Mammary epithelial cell (primary cell): ENCODE data around the gene GGACT.

Source experiments
- CTCF ChIP-seq, 2 donors: IDR thresholded peaks in 1 of 2; conservative IDR thresholded peaks in 1 of 2; 2 replicates each; pipeline ENCODE4 v1.5.1; 2011 to 2012; ENCODE audit warnings: inconsistent platforms in 2 of 2, low read length in 2 of 2, mild to moderate bottlenecking in 2 of 2, control low read depth in 1 of 2, low read depth in 1 of 2; ENCODE audit not compliant: insufficient read depth in 1 of 2; ENCODE audit errors: extremely low read depth in 1 of 2
- EZH2 ChIP-seq: IDR thresholded peaks from 2 replicates; pipeline ENCODE4 v1.6.1; 2012; ENCODE audit warnings: low read length, inconsistent platforms, borderline replicate concordance

DNA sequence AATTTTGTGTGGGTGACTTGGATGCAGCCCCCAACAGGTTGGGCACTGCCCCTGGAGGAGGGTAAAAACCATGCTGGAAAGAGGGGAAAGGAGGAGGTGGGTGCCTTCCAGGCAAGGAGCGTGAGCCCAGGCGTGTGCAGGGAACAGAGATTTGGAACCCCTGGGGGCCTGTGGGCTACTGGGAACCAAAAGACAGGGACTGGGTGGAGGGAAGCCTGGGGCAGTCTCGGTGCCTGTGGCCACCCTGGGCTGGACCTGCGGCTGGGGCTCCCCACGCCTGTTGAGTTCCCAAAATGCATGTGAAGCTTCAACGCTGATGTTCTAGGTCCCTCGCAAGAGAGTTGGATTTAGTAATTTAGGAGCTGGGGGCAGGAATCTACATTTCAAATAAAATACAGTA, 24.8 kb downstream of the GGACT start:
- TF ChIP-seq CTCF (conservative IDR thresholded peaks at IDR 0.05 in 1 of 2, IDR thresholded peaks at IDR 0.05 in 1 of 2; ENCODE audit: extremely low read depth in 1 of 2, insufficient read depth in 1 of 2, low read depth in 1 of 2, low read length in 2 of 2) (no peak), EZH2 (no peak)
